G401.6 (cell line): Measurements from ENCODE around the gene MEF2B.
"Not testable (repeated sequence)": the region's sequence is repeated elsewhere in the genome, so short reads cannot be mapped to it uniquely, and the experiment has no call there.

Experiments
- FAIRE-seq: peaks from 2 replicates; lab custom pipeline; 2012; peaks lifted over from hg19 to GRCh38; lab: Jason Lieb, UNC

MEF2B gene

GRCh38 chr19:19123386-19123785, 46.7 kb downstream of the MEF2B start:
- no peak for FAIRE-seq

GRCh38 chr19:19122902-19123301, 47.2 kb downstream of the MEF2B start:
- FAIRE-seq, result no peak

- FAIRE-seq, result no peak
These were observed 48.7 kb downstream of the MEF2B start for GRCh38 chr19:19121371-19121770.

- FAIRE-seq, result no peak
These were observed 49.5 kb downstream of the MEF2B start for GRCh38 chr19:19120308-19121231.

- FAIRE-seq, result no peak
These were observed 50.5 kb downstream of the MEF2B start for GRCh38 chr19:19119325-19120237.

GRCh38 chr19:19115954-19116353, 54.1 kb downstream of the MEF2B start:
- no peak for FAIRE-seq

GRCh38 chr19:19113040-19113626, 56.9 kb downstream of the MEF2B start:
- FAIRE-seq, result no peak

- FAIRE-seq, result no peak
These were observed 58.0 kb downstream of the MEF2B start for GRCh38 chr19:19111967-19112580.

GRCh38 chr19:19111136-19111835, 58.8 kb downstream of the MEF2B start:
- FAIRE-seq, result no peak

GRCh38 chr19:19110410-19111135, 59.5 kb downstream of the MEF2B start:
- no peak for FAIRE-seq

GRCh38 chr19:19109601-19110000, 60.5 kb downstream of the MEF2B start:
- FAIRE-seq, result no peak

GRCh38 chr19:19107654-19108053, 62.4 kb downstream of the MEF2B start:
- no peak for FAIRE-seq

- FAIRE-seq, result not testable (repeated sequence)
These were observed 63.1 kb downstream of the MEF2B start for GRCh38 chr19:19106938-19107337.

GRCh38 chr19:19106056-19106551, 64.0 kb downstream of the MEF2B start:
- no peak for FAIRE-seq

GRCh38 chr19:19105365-19106055, 64.6 kb downstream of the MEF2B start:
- FAIRE-seq, result no peak

- FAIRE-seq, result no peak
These were observed 66.9 kb downstream of the MEF2B start for GRCh38 chr19:19103167-19103566.

- not testable (repeated sequence) for FAIRE-seq
These were observed 67.5 kb downstream of the MEF2B start for GRCh38 chr19:19102566-19102965.

- FAIRE-seq, result no peak
These were observed 68.5 kb downstream of the MEF2B start for GRCh38 chr19:19101540-19101939.

GRCh38 chr19:19098703-19099632, 71.1 kb downstream of the MEF2B start:
- FAIRE-seq, result no peak
